Measurements from ENCODE around the gene DNAAF1. TPM values are rescaled to one million over a fixed set of nuclear protein-coding genes. Genes with fewer than 3 reads are reported as not detected.
"Not testable (repeated sequence)": the region's sequence is repeated elsewhere in the genome, so short reads cannot be mapped to it uniquely, and the experiment has no call there.

The DNAAF1 gene
- total RNA-seq, 1 donor: 0.36 TPM

GRCh38 chr16:84199861-84200260 lies 54.8 kb downstream of the DNAAF1 start:
- H3K4me2 ChIP-seq (ENCODE audit: insufficient read depth, low read length): no peak overlapping the region
- peak; percentile 76 for DNase-seq (ENCODE audit: insufficient read length, low spot score, missing footprints)
- H4K20me1 ChIP-seq (ENCODE audit: insufficient read depth, low read length): no peaks in the 10 kb centered on the region
- no peak overlapping the region for H3K27ac ChIP-seq (ENCODE audit: low read depth, low read length)
- peaks cover 5% of the 10 kb centered on the region for H3K4me1 ChIP-seq (ENCODE audit: insufficient read depth, low read length)
- peak overlapping the region; percentile 15 for H2AFZ ChIP-seq (ENCODE audit: low read length)
- H3K36me3 ChIP-seq (ENCODE audit: insufficient read depth, low read length): no peaks in the 10 kb centered on the region
- H3K79me2 ChIP-seq (ENCODE audit: insufficient read depth, low read length): no peaks in the 10 kb centered on the region
- H3K27me3 ChIP-seq (ENCODE audit: insufficient read depth, low read length): peaks cover 11% of the 10 kb centered on the region
- TF ChIP-seq, protein P1, sequence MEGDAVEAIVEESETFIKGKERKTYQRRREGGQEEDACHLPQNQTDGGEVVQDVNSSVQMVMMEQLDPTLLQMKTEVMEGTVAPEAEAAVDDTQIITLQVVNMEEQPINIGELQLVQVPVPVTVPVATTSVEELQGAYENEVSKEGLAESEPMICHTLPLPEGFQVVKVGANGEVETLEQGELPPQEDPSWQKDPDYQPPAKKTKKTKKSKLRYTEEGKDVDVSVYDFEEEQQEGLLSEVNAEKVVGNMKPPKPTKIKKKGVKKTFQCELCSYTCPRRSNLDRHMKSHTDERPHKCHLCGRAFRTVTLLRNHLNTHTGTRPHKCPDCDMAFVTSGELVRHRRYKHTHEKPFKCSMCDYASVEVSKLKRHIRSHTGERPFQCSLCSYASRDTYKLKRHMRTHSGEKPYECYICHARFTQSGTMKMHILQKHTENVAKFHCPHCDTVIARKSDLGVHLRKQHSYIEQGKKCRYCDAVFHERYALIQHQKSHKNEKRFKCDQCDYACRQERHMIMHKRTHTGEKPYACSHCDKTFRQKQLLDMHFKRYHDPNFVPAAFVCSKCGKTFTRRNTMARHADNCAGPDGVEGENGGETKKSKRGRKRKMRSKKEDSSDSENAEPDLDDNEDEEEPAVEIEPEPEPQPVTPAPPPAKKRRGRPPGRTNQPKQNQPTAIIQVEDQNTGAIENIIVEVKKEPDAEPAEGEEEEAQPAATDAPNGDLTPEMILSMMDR (IDR thresholded peaks at IDR 0.05; ENCODE audit: extremely low read depth, low read depth, low read length): no peak
- no peak overlapping the region for H3K4me3 ChIP-seq (ENCODE audit: insufficient read depth, low read length)
- no peaks in the 10 kb centered on the region for H3K9me3 ChIP-seq (ENCODE audit: low read depth, low read length)

GRCh38 chr16:84204551-84204950 lies 59.4 kb downstream of the DNAAF1 start:
- H3K27me3 ChIP-seq (ENCODE audit: insufficient read depth, low read length): peaks cover 15% of the 10 kb centered on the region
- not testable (repeated sequence) for H3K36me3 ChIP-seq (ENCODE audit: insufficient read depth, low read length); H3K4me2 ChIP-seq (ENCODE audit: insufficient read depth, low read length); H3K4me3 ChIP-seq (ENCODE audit: insufficient read depth, low read length); H3K27ac ChIP-seq (ENCODE audit: low read depth, low read length); H3K79me2 ChIP-seq (ENCODE audit: insufficient read depth, low read length); H3K9me3 ChIP-seq (ENCODE audit: low read depth, low read length); H3K4me1 ChIP-seq (ENCODE audit: insufficient read depth, low read length); H4K20me1 ChIP-seq (ENCODE audit: insufficient read depth, low read length); DNase-seq (ENCODE audit: insufficient read length, low spot score, missing footprints); H2AFZ ChIP-seq (ENCODE audit: low read length)

GRCh38 chr16:84205123-84205522 lies 60.0 kb downstream of the DNAAF1 start:
- not testable (repeated sequence) for H3K79me2 ChIP-seq (ENCODE audit: insufficient read depth, low read length); H3K36me3 ChIP-seq (ENCODE audit: insufficient read depth, low read length); H3K9me3 ChIP-seq (ENCODE audit: low read depth, low read length); H3K4me2 ChIP-seq (ENCODE audit: insufficient read depth, low read length); H3K4me3 ChIP-seq (ENCODE audit: insufficient read depth, low read length); H3K4me1 ChIP-seq (ENCODE audit: insufficient read depth, low read length); H2AFZ ChIP-seq (ENCODE audit: low read length); H4K20me1 ChIP-seq (ENCODE audit: insufficient read depth, low read length); H3K27ac ChIP-seq (ENCODE audit: low read depth, low read length)
- peaks cover 10% of the 10 kb centered on the region for H3K27me3 ChIP-seq (ENCODE audit: insufficient read depth, low read length)
- peak; percentile 89 for DNase-seq (ENCODE audit: insufficient read length, low spot score, missing footprints)

DNA sequence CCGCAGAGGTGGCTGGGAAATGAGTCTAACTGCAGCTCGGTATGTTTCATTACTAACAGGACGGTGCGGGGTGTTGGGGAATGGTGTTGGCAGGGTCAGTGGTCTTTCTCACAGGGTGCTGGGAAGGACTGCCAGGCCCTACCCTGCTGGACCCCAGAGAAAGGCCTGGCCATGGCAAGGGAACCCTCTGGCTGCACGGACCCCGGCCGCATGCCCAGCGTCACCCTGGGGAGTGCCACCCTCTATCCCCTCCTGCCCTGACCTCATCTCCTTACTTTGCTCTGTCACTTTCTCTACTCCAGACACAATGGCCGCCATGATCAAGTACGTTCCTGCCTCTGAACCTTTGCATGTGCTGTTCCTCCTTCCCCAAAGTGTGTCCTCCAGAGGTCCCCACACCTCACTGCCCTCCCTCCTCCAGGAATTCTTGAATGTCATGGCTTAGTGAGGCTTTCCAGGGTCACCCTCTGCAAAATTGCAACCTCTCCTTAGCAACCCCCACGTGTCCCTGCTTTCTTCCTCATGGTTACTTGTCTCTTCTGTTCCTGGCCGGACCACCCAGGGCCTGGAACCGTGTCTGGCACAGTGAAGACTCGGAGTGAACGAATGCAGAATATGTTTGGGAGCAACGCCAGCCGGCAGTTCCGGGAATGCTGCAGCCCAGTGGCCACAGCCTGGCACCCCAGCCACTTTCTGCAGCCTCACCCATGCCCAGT lies 61.0 kb downstream of the DNAAF1 start:
- Histone ChIP-seq H3K4me3 (ENCODE audit: insufficient read depth, low read length) (no peak overlapping the region), H4K20me1 (ENCODE audit: insufficient read depth, low read length) (no peaks in the 10 kb centered on the region), H2AFZ (ENCODE audit: low read length) (no peak overlapping the region), H3K9me3 (ENCODE audit: low read depth, low read length) (no peaks in the 10 kb centered on the region), H3K36me3 (ENCODE audit: insufficient read depth, low read length) (no peaks in the 10 kb centered on the region), H3K27me3 (ENCODE audit: insufficient read depth, low read length) (peaks cover 10% of the 10 kb centered on the region), H3K4me1 (ENCODE audit: insufficient read depth, low read length) (no peaks in the 10 kb centered on the region), H3K27ac (ENCODE audit: low read depth, low read length) (no peak overlapping the region), H3K79me2 (ENCODE audit: insufficient read depth, low read length) (no peaks in the 10 kb centered on the region), H3K4me2 (ENCODE audit: insufficient read depth, low read length) (no peak overlapping the region)
- DNase-seq (ENCODE audit: insufficient read length, low spot score, missing footprints): peak; percentile 36
- TF ChIP-seq, protein P1 (IDR thresholded peaks at IDR 0.05; ENCODE audit: extremely low read depth, low read depth, low read length): no peak

DNA sequence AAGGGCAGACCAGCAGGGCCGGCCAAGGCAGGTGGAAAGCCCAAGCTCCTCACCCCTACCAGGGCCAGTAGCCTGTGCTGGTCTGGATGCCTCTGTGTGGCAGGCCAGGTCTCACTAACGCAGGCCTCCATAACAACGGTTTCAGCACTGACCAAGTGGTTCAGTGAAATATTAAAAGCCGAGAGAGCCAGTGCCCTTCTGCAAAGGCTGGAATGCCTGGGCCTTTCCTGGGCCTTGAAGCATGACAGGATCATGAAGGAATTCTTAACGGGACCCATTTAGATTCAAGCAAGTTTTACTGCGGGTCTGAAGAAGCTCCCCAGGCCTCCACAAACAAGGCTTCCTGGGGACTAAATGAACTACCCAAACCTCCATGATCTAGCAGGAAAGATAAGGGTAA lies 62.1 kb downstream of the DNAAF1 start:
- DNase-seq (ENCODE audit: insufficient read length, low spot score, missing footprints): peak; percentile 77
- Histone ChIP-seq H3K27me3 (ENCODE audit: insufficient read depth, low read length) (peaks cover 11% of the 10 kb centered on the region), H3K79me2 (ENCODE audit: insufficient read depth, low read length) (no peaks in the 10 kb centered on the region), H3K4me2 (ENCODE audit: insufficient read depth, low read length) (no peak overlapping the region), H3K4me3 (ENCODE audit: insufficient read depth, low read length) (no peak overlapping the region), H2AFZ (ENCODE audit: low read length) (no peak overlapping the region), H4K20me1 (ENCODE audit: insufficient read depth, low read length) (no peaks in the 10 kb centered on the region), H3K27ac (ENCODE audit: low read depth, low read length) (no peak overlapping the region), H3K4me1 (ENCODE audit: insufficient read depth, low read length) (no peaks in the 10 kb centered on the region), H3K36me3 (ENCODE audit: insufficient read depth, low read length) (no peaks in the 10 kb centered on the region), H3K9me3 (ENCODE audit: low read depth, low read length) (no peaks in the 10 kb centered on the region)
- TF ChIP-seq, protein P1 (IDR thresholded peaks at IDR 0.05; ENCODE audit: extremely low read depth, low read depth, low read length): no peak
